GM21717 (cell line): ENCODE data around the gene MGLL.

Experiments
- ATAC-seq: cut with Tn5 transposase; IDR thresholded peaks from one replicate; pipeline ENCODE4 v1.9.1; 2021; ENCODE audit warnings: mild to moderate bottlenecking, moderate library complexity; ENCODE audit not compliant: unreplicated experiment

The MGLL gene

GRCh38 chr3:127791221-127791913 is 30.9 kb downstream of the MGLL start:
- peak; percentile 87 for ATAC-seq

GRCh38 chr3:127790882-127791183 is 31.5 kb downstream of the MGLL start:
- ATAC-seq: peak; percentile 27

- ATAC-seq: no peak
Observed at GRCh38 chr3:127789990-127790881, 32.1 kb downstream of the MGLL start.

- no peak for ATAC-seq
Observed at GRCh38 chr3:127789051-127789450, 33.3 kb downstream of the MGLL start.

GRCh38 chr3:127788451-127788909 is 33.8 kb downstream of the MGLL start:
- no peak for ATAC-seq

- ATAC-seq: no peak
Observed at GRCh38 chr3:127787571-127788365, 34.5 kb downstream of the MGLL start.

GRCh38 chr3:127787071-127787490 is 35.2 kb downstream of the MGLL start:
- ATAC-seq: no peak

- ATAC-seq: no peak
Observed at GRCh38 chr3:127786353-127787070, 35.8 kb downstream of the MGLL start.

GRCh38 chr3:127785711-127786265 is 36.5 kb downstream of the MGLL start:
- no peak for ATAC-seq

GRCh38 chr3:127784865-127785710 is 37.2 kb downstream of the MGLL start:
- ATAC-seq: no peak

- ATAC-seq: no peak
Observed at GRCh38 chr3:127784283-127784682, 38.0 kb downstream of the MGLL start.

GRCh38 chr3:127783642-127784160 is 38.6 kb downstream of the MGLL start:
- ATAC-seq: no peak

GRCh38 chr3:127783166-127783565 is 39.1 kb downstream of the MGLL start:
- ATAC-seq: no peak

GRCh38 chr3:127781411-127782001 is 40.8 kb downstream of the MGLL start:
- ATAC-seq: no peak

- no peak for ATAC-seq
Observed at GRCh38 chr3:127780536-127781400, 41.5 kb downstream of the MGLL start.

GRCh38 chr3:127779747-127780146 is 42.6 kb downstream of the MGLL start:
- no peak for ATAC-seq

GRCh38 chr3:127777921-127778656 is 44.2 kb downstream of the MGLL start:
- ATAC-seq: no peak
